Type B pancreatic cell (in vitro differentiated cells): ENCODE data around the gene COX6A1. TPM values are rescaled to one million over a fixed set of nuclear protein-coding genes. Genes with fewer than 3 reads are reported as not detected.

ENCODE experiments used
- DNase-seq: peaks from one replicate; pipeline ENCODE4 v3.0.0; 2021; ENCODE audit warnings: mixed read lengths; ENCODE audit not compliant: unreplicated experiment; ENCODE audit errors: extremely low spot score
- H3K27ac Mint-ChIP-seq: 2 replicates; pipeline ENCODE4 v1.8.0; 2021; ENCODE audit warnings: mild to moderate bottlenecking, mixed read lengths
- H3K27me3 Mint-ChIP-seq: 2 replicates; pipeline ENCODE4 v1.8.0; 2021; ENCODE audit warnings: mixed read lengths
- H3K36me3 Mint-ChIP-seq: 2 replicates; pipeline ENCODE4 v1.8.0; 2021; ENCODE audit warnings: mixed read lengths
- H3K4me1 Mint-ChIP-seq: one replicate; pipeline ENCODE4 v1.8.0; 2021; ENCODE audit warnings: mixed read lengths; ENCODE audit not compliant: unreplicated experiment
- H3K4me3 Mint-ChIP-seq: 2 replicates; pipeline ENCODE4 v1.8.0; 2021; ENCODE audit warnings: mild to moderate bottlenecking, mixed read lengths
- H3K9me3 Mint-ChIP-seq: 2 replicates; pipeline ENCODE4 v1.8.0; 2021; ENCODE audit warnings: mixed read lengths
- CTCF ChIP-seq: fragments of 200-600 bp; sonication (generic); conservative IDR thresholded peaks from 2 replicates; pipeline ENCODE4 v1.5.0; 2021; ENCODE audit warnings: antibody characterized with exemption, mild to moderate bottlenecking
- total RNA-seq: library from RNA; stranded (reverse); gene quantifications from 2 replicates; pipeline ENCODE4 v1.2.1, GENCODE V29; 2021; ENCODE audit warnings: low replicate concordance

COX6A1 gene
- total RNA-seq, 1 donor from 2014 or later, result 400 TPM

GRCh38 chr12:120465756-120466155, 27.8 kb downstream of the COX6A1 start:
- no peak for DNase-seq
- Mint-ChIP-seq H3K4me3 (no peak overlapping the region), H3K4me1 (peaks cover 27% of the 10 kb centered on the region), H3K36me3 (peaks cover 20% of the 10 kb centered on the region), H3K27ac (no peak overlapping the region), H3K9me3 (no peaks in the 10 kb centered on the region), H3K27me3 (no peaks in the 10 kb centered on the region)
- TF ChIP-seq CTCF, result no peak

- Mint-ChIP-seq H3K27me3 (no peaks in the 10 kb centered on the region), H3K36me3 (peaks cover 20% of the 10 kb centered on the region), H3K9me3 (no peaks in the 10 kb centered on the region), H3K4me3 (peak overlapping the region; percentile 70), H3K4me1 (peaks cover 27% of the 10 kb centered on the region), H3K27ac (peak overlapping the region; percentile 76)
- DNase-seq, result no peak
- peak; percentile 77 for TF ChIP-seq CTCF
Observed at GRCh38 chr12:120466560-120467315, 28.8 kb downstream of the COX6A1 start.

GRCh38 chr12:120467439-120467838, 29.5 kb downstream of the COX6A1 start:
- H3K4me3 Mint-ChIP-seq, result peak overlapping the region; percentile 97
- H3K36me3 Mint-ChIP-seq, result peaks cover 17% of the 10 kb centered on the region
- no peak for TF ChIP-seq CTCF
- H3K4me1 Mint-ChIP-seq, result peaks cover 27% of the 10 kb centered on the region
- no peak for DNase-seq
- no peaks in the 10 kb centered on the region for H3K27me3 Mint-ChIP-seq
- no peaks in the 10 kb centered on the region for H3K9me3 Mint-ChIP-seq
- peak overlapping the region; percentile 1 for H3K27ac Mint-ChIP-seq

- Mint-ChIP-seq H3K9me3 (no peaks in the 10 kb centered on the region), H3K36me3 (peaks cover 17% of the 10 kb centered on the region), H3K4me1 (peaks cover 32% of the 10 kb centered on the region), H3K4me3 (peak overlapping the region; percentile 97), H3K27ac (peak overlapping the region; percentile 87), H3K27me3 (no peaks in the 10 kb centered on the region)
- TF ChIP-seq CTCF, result no peak
- DNase-seq, result no peak
Observed at GRCh38 chr12:120468325-120468820, 30.5 kb downstream of the COX6A1 start.

- H3K36me3 Mint-ChIP-seq, result peaks cover 17% of the 10 kb centered on the region
- H3K4me1 Mint-ChIP-seq, result peaks cover 35% of the 10 kb centered on the region
- peak overlapping the region; percentile 87 for H3K27ac Mint-ChIP-seq
- no peak for TF ChIP-seq CTCF
- H3K9me3 Mint-ChIP-seq, result no peaks in the 10 kb centered on the region
- H3K4me3 Mint-ChIP-seq, result peak overlapping the region; percentile 97
- no peaks in the 10 kb centered on the region for H3K27me3 Mint-ChIP-seq
- peak; percentile 69 for DNase-seq
Observed at GRCh38 chr12:120468821-120469449, 31.0 kb downstream of the COX6A1 start.
